ENCODE measurements around the gene GABARAP. TPM values are rescaled to one million over a fixed set of nuclear protein-coding genes. Genes with fewer than 3 reads are reported as not detected.

Gene GABARAP
- total and polyA plus RNA-seq, 4 experiments from 2014 or later = 324 to 896 (median 534) TPM

- peaks cover 34 to 61% (median 41%) of the 10 kb centered on the region in 4 donors for H3K4me1 Mint-ChIP-seq
- peaks cover 0 to 8% (median 0%) of the 10 kb centered on the region in 8 donors for H3K9me3 Mint-ChIP-seq
- Histone ChIP-seq H3K27ac (ENCODE audit: low read depth, low read length) (peak overlapping the region; percentile 96), H3K36me3 (ENCODE audit: insufficient read depth, low read length) (peaks cover 29% of the 10 kb centered on the region), H3K9me3 (ENCODE audit: control insufficient read depth in 1 of 2, low read length in 2 of 2) (no peaks in the 10 kb centered on the region), H3K4me1 (ENCODE audit: insufficient read depth, low read length) (peaks cover 44% of the 10 kb centered on the region), H3K4me3 (ENCODE audit: low read length in 2 of 2) (peak overlapping the region; percentile 74 to 82), H3K27me3 (ENCODE audit: insufficient read depth, low read length) (no peaks in the 10 kb centered on the region)
- CTCF ChIA-PET (ENCODE audit: partially characterized antibody) = interaction anchor here (0.9 to 1.8 kb wide), 7 partner anchors 8 to 238 kb away, joined by 3 to 8 read pairs (median 3); partner anchors contain the start of genes ACAP1 and ZBTB4
- intact Hi-C loops (cut with micrococcal nuclease) = no loop called here
- H3K27ac Mint-ChIP-seq = peak overlapping the region; percentile 98 to 100 (median 100)
- no peak for DNase-seq
- peak overlapping the region; percentile 95 to 100 (median 96) for H3K4me3 Mint-ChIP-seq
- H3K27me3 Mint-ChIP-seq = peaks cover 0 to 2% of the 10 kb centered on the region in 2 donors
- POLR2A ChIA-PET (ENCODE audit: partially characterized antibody) = interaction anchor here (0.9 to 17.6 kb wide), 9 partner anchors 9 to 446 kb away, joined by 3 to 435 read pairs (median 14); partner anchors contain the start of genes ACADVL, ACAP1, CTDNEP1 and DLG4
- peaks cover 24 to 65% of the 10 kb centered on the region in 2 donors for H3K36me3 Mint-ChIP-seq
Measured at GRCh38 chr17:7241090-7241733, 1.0 kb downstream of the GABARAP start.

DNA sequence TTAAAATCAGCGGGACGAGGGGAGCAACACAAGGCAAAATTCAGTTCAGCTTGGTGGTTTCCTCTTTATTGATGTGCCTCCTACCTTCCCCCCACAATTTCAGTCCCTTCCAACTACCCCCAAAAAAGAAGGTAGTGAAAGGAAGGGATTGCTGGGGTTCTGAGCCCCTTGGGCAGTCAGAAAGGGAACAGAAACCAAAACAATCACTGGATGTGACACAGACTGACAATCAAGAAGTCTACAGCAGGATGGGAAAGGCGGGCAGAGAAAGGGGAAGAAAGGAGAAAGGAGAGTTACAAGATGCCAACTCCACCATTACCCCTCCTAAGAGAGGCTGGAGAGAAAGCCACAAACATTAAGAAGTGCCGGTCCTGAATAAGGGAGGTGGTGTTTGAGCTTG is 1.9 kb downstream of the GABARAP start:
- Histone ChIP-seq H3K36me3 (ENCODE audit: insufficient read depth, low read length) (peaks cover 26% of the 10 kb centered on the region), H3K9me3 (ENCODE audit: control insufficient read depth in 1 of 2, low read length in 2 of 2) (no peaks in the 10 kb centered on the region), H3K27me3 (ENCODE audit: insufficient read depth, low read length) (no peaks in the 10 kb centered on the region), H3K27ac (ENCODE audit: low read depth, low read length) (peak overlapping the region; percentile 85), H3K4me3 (ENCODE audit: low read length in 2 of 2) (no peak overlapping the region), H3K4me1 (ENCODE audit: insufficient read depth, low read length) (peaks cover 52% of the 10 kb centered on the region)
- peak overlapping the region; percentile 90 to 100 (median 99) for H3K27ac Mint-ChIP-seq
- POLR2A ChIA-PET (ENCODE audit: partially characterized antibody) = interaction anchor here (1.3 to 17.6 kb wide), 7 partner anchors 10 to 446 kb away, joined by 3 to 435 read pairs (median 24); partner anchors contain the start of genes ACADVL, CTDNEP1, DLG4 and ELP5
- peaks cover 37 to 65% (median 47%) of the 10 kb centered on the region in 4 donors for H3K4me1 Mint-ChIP-seq
- DNase-seq = no peak
- peaks cover 25 to 66% of the 10 kb centered on the region in 2 donors for H3K36me3 Mint-ChIP-seq
- H3K9me3 Mint-ChIP-seq = peaks cover 0 to 8% (median 0%) of the 10 kb centered on the region in 8 donors
- intact Hi-C loops (cut with micrococcal nuclease) = no loop called here
- CTCF ChIA-PET (ENCODE audit: partially characterized antibody) = interaction anchor here (0.9 to 1.8 kb wide), 4 partner anchors 19 to 239 kb away, joined by 3 to 8 read pairs (median 3); partner anchors contain the start of genes ACAP1 and ZBTB4
- H3K27me3 Mint-ChIP-seq = peaks cover 0 to 2% of the 10 kb centered on the region in 2 donors
- H3K4me3 Mint-ChIP-seq = peak overlapping the region; percentile 66 to 99 (median 96)

DNA sequence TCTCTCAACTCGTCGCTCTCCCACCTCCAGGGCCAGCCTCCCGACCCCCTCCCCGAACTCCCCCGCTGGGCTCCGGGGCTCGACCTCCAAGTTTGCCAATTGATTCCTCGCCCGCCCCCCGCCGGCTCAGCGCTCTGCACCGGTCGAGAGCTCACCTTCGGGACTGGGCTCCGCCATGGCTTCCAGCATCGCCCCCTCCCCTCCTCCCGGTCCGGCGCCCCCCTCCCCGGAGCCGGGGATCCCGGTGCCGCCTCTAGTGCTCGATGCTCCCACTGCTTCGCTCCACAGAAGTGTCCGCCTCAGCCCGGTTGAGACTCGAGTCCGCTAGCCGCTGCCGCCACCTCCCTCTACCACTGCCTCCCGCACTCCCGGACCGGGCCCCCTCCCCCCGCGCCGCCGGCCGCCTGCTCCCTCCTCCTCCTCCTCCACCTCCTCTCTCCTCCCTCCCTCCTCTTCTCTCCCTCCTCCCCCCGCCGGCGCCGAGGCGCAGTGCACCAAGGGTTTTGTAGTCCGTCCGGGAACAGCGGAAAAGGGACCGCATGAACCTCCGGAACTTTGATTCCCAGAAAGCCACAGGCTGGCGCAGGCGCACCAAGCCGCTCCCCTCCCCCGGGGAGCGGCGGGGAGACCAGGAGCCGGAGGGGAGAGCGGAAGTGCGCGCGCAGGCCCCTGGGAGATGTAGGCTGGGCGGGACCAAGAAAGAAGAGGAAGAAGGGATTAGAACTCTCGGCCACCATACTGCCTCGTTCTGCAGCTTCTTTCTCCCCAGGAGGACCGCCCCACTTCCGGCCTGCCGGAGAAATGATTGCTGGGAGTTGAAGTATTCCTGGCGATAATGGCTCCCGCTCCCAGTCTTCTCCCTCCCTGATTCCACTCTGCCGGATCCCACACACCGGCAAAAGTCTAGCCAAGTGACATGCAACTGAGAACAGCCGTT is 2.9 kb downstream of the GABARAP start, which contains the start of gene PHF23:
PHF23 (minus strand) TSS at position 367 of the 937 bp plus-strand sequence; CDS start at position 189, 178 bp downstream.
- peak within 1 kb of the TSS; percentile 85 to 86 for H3K4me3 ChIP-seq (ENCODE audit: low read length in 2 of 2)
- H3K4me1 ChIP-seq (ENCODE audit: insufficient read depth, low read length) = peaks cover 61% of the 10 kb centered on the region
- CTCF ChIA-PET (ENCODE audit: partially characterized antibody) = interaction anchor here (1.0 to 1.6 kb wide), 4 partner anchors 19 to 97 kb away, joined by 3 to 4 read pairs (median 4); partner anchors contain the start of gene ACAP1
- H3K4me1 Mint-ChIP-seq = peaks cover 41 to 75% (median 54%) of the 10 kb centered on the region in 4 donors
- DNase-seq = peak; percentile 97 to 98 (median 98)
- peaks cover 0 to 8% (median 0%) of the 10 kb centered on the region in 8 donors for H3K9me3 Mint-ChIP-seq
- H3K27me3 ChIP-seq (ENCODE audit: insufficient read depth, low read length) = no peaks in the 10 kb centered on the region
- peak within 1 kb of the TSS; percentile 90 to 100 (median 98) for H3K27ac Mint-ChIP-seq
- peaks cover 27% of the 10 kb centered on the region for H3K36me3 ChIP-seq (ENCODE audit: insufficient read depth, low read length)
- intact Hi-C loops (cut with micrococcal nuclease) = loop anchor here (1.0 to 10.0 kb wide), 8 partner anchors 13 to 605 kb away; partner anchors contain the start of genes EIF5A, ELP5, POLR2A and TMEM102
- H3K9me3 ChIP-seq (ENCODE audit: control insufficient read depth in 1 of 2, low read length in 2 of 2) = no peaks in the 10 kb centered on the region
- POLR2A ChIA-PET (ENCODE audit: partially characterized antibody) = interaction anchor here (0.8 to 17.6 kb wide), 18 partner anchors 9 to 447 kb away, joined by 3 to 435 read pairs (median 7); partner anchors contain the start of genes ACADVL, ACAP1, CTDNEP1 and DLG4
- H3K27me3 Mint-ChIP-seq = peaks cover 0 to 2% of the 10 kb centered on the region in 2 donors
- peak within 1 kb of the TSS; percentile 94 to 99 (median 96) for H3K4me3 Mint-ChIP-seq
- peaks cover 25 to 69% of the 10 kb centered on the region in 2 donors for H3K36me3 Mint-ChIP-seq
- H3K27ac ChIP-seq (ENCODE audit: low read depth, low read length) = peak within 1 kb of the TSS; percentile 85

DNA sequence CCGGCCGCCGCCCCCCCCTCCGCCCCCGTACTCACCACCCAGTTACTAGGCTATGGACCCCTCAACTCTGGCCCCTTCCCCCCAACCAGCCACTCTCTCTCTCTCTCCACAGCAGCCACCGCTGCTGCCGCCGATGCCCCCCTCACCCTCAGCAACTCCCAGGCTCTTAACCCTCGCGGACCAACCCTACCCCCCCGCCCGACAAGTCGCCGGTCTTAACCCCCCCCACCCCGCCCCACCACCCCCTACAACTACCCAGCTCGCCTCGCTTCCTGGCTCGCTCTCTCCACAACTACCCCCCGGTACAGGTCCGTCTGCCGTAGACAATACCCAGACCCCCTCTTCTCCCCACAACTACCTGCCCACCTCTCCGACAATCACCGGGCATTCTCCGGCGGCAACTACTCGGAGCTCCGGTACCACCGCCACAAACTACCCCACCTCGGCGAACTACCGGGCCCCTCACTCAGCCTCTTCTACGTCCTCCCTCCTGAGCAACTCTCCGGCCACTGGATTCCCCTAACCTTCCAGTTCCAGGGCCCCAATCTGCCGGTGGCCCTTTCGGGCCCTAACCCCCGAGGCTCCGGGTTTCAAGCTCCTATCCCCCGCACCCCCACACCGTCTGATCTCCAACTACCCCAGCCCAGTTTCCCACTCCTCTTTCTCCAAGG is 3.7 kb downstream of the GABARAP start:
- peak overlapping the region; percentile 94 to 99 (median 96) for H3K4me3 Mint-ChIP-seq

GRCh38 chr17:7237761-7238419 is 4.4 kb downstream of the GABARAP start:
- peak overlapping the region in 1 of 2 donors; percentile 86 for H3K4me3 ChIP-seq (ENCODE audit: low read length in 2 of 2)
- Mint-ChIP-seq H3K27me3 (peaks cover 0 to 2% of the 10 kb centered on the region in 2 donors), H3K4me3 (peak overlapping the region; percentile 94 to 99 (median 96)), H3K36me3 (peaks cover 25 to 68% of the 10 kb centered on the region in 2 donors), H3K9me3 (peaks cover 0 to 8% (median 0%) of the 10 kb centered on the region in 8 donors), H3K27ac (peak overlapping the region; percentile 68 to 100 (median 96)), H3K4me1 (peaks cover 46 to 85% (median 60%) of the 10 kb centered on the region in 4 donors)
- peaks cover 22% of the 10 kb centered on the region for H3K36me3 ChIP-seq (ENCODE audit: insufficient read depth, low read length)
- ChIA-PET POLR2A (ENCODE audit: partially characterized antibody) (interaction anchor here (0.7 to 17.6 kb wide), 25 partner anchors 8 to 936 kb away, joined by 3 to 435 read pairs (median 4); partner anchors contain the start of genes ACADVL, ACAP1, CTDNEP1 and DLG4), CTCF (ENCODE audit: partially characterized antibody) (interaction anchor here (0.9 to 2.5 kb wide), 4 partner anchors 17 to 244 kb away, joined by 3 to 14 read pairs (median 5); partner anchors contain the start of genes ACADVL, DLG4 and SLC35G6)
- peaks cover 65% of the 10 kb centered on the region for H3K4me1 ChIP-seq (ENCODE audit: insufficient read depth, low read length)
- no peaks in the 10 kb centered on the region for H3K27me3 ChIP-seq (ENCODE audit: insufficient read depth, low read length)
- no peaks in the 10 kb centered on the region for H3K9me3 ChIP-seq (ENCODE audit: control insufficient read depth in 1 of 2, low read length in 2 of 2)
- peak; percentile 63 to 81 (median 70) for DNase-seq
- intact Hi-C loops (cut with micrococcal nuclease) = loop anchor here (2.0 to 10.0 kb wide), 2 partner anchors 335 to 607 kb away; no protein-coding TSS in a partner anchor
- peak overlapping the region; percentile 85 for H3K27ac ChIP-seq (ENCODE audit: low read depth, low read length)

More for the DNA sequence above, 3.7 kb downstream of the GABARAP start:
- no peaks in the 10 kb centered on the region for H3K9me3 ChIP-seq (ENCODE audit: control insufficient read depth in 1 of 2, low read length in 2 of 2)
- no peaks in the 10 kb centered on the region for H3K27me3 ChIP-seq (ENCODE audit: insufficient read depth, low read length)
- H3K36me3 Mint-ChIP-seq = peaks cover 25 to 70% of the 10 kb centered on the region in 2 donors
- DNase-seq = peak in 3 of 5 donors; percentile 36 to 60 (median 39)
- peaks cover 45 to 83% (median 58%) of the 10 kb centered on the region in 4 donors for H3K4me1 Mint-ChIP-seq
- H3K9me3 Mint-ChIP-seq = peaks cover 0 to 8% (median 0%) of the 10 kb centered on the region in 8 donors
- peaks cover 0 to 2% of the 10 kb centered on the region in 2 donors for H3K27me3 Mint-ChIP-seq
- peak overlapping the region; percentile 85 to 86 for H3K4me3 ChIP-seq (ENCODE audit: low read length in 2 of 2)
- H3K27ac Mint-ChIP-seq = peak overlapping the region; percentile 90 to 100 (median 96)
- peaks cover 64% of the 10 kb centered on the region for H3K4me1 ChIP-seq (ENCODE audit: insufficient read depth, low read length)
- H3K36me3 ChIP-seq (ENCODE audit: insufficient read depth, low read length) = peaks cover 22% of the 10 kb centered on the region
- ChIA-PET POLR2A (ENCODE audit: partially characterized antibody) (interaction anchor here (0.7 to 17.6 kb wide), 23 partner anchors 8 to 935 kb away, joined by 3 to 435 read pairs (median 5); partner anchors contain the start of genes ACADVL, ACAP1, CTDNEP1 and DLG4), CTCF (ENCODE audit: partially characterized antibody) (interaction anchor here (0.9 to 2.5 kb wide), 5 partner anchors 18 to 243 kb away, joined by 3 to 14 read pairs (median 4); partner anchors contain the start of genes ACAP1 and SLC35G6)
- H3K27ac ChIP-seq (ENCODE audit: low read depth, low read length) = peak overlapping the region; percentile 85
- intact Hi-C loops (cut with micrococcal nuclease) = loop anchor here (1.0 to 10.0 kb wide), 8 partner anchors 14 to 606 kb away; partner anchors contain the start of genes EIF5A, ELP5, POLR2A and TMEM102
